Measurements from ENCODE around the gene SMIM35.

Gene SMIM35

GRCh38 chr11:118021146-118021545 lies 65.6 kb downstream of the SMIM35 start:
- Histone ChIP-seq H3K9me3 (no peaks in the 10 kb centered on the region), H3K4me1 (ENCODE audit: control insufficient read depth in 1 of 2, insufficient read depth in 1 of 2, low read depth in 1 of 2, low read length in 1 of 2) (no peaks in the 10 kb centered on the region), H3K27me3 (peaks cover 4% of the 10 kb centered on the region), H3K36me3 (no peaks in the 10 kb centered on the region), H3K27ac (no peak overlapping the region), H3K4me3 (ENCODE audit: low read depth in 1 of 2, low read length in 1 of 2) (no peak overlapping the region)
- TF ChIP-seq CTCF (IDR thresholded peaks at IDR 0.05): no peak

GRCh38 chr11:118018401-118018800 lies 68.4 kb downstream of the SMIM35 start:
- Histone ChIP-seq H3K4me1 (ENCODE audit: control insufficient read depth in 1 of 2, insufficient read depth in 1 of 2, low read depth in 1 of 2, low read length in 1 of 2) (no peaks in the 10 kb centered on the region), H3K9me3 (no peaks in the 10 kb centered on the region), H3K36me3 (no peaks in the 10 kb centered on the region), H3K4me3 (ENCODE audit: low read depth in 1 of 2, low read length in 1 of 2) (no peak overlapping the region), H3K27ac (no peak overlapping the region), H3K27me3 (peaks cover 13% of the 10 kb centered on the region)
- no peak for TF ChIP-seq CTCF (IDR thresholded peaks at IDR 0.05)

- H3K4me3 ChIP-seq (ENCODE audit: low read depth in 1 of 2, low read length in 1 of 2): no peak overlapping the region
- H3K9me3 ChIP-seq: no peaks in the 10 kb centered on the region
- H3K4me1 ChIP-seq (ENCODE audit: control insufficient read depth in 1 of 2, insufficient read depth in 1 of 2, low read depth in 1 of 2, low read length in 1 of 2): no peaks in the 10 kb centered on the region
- no peaks in the 10 kb centered on the region for H3K36me3 ChIP-seq
- H3K27me3 ChIP-seq: peaks cover 13% of the 10 kb centered on the region
- no peak overlapping the region for H3K27ac ChIP-seq
- no peak for TF ChIP-seq CTCF (IDR thresholded peaks at IDR 0.05)
Measured at GRCh38 chr11:118017631-118018315, 69.0 kb downstream of the SMIM35 start.

GRCh38 chr11:118017111-118017510 lies 69.7 kb downstream of the SMIM35 start:
- no peaks in the 10 kb centered on the region for H3K36me3 ChIP-seq
- peaks cover 6% of the 10 kb centered on the region in 2 experiments for H3K4me1 ChIP-seq (ENCODE audit: control insufficient read depth in 1 of 2, insufficient read depth in 1 of 2, low read depth in 1 of 2, low read length in 1 of 2)
- H3K27me3 ChIP-seq: peaks cover 13% of the 10 kb centered on the region
- no peak overlapping the region for H3K27ac ChIP-seq
- no peak overlapping the region for H3K4me3 ChIP-seq (ENCODE audit: low read depth in 1 of 2, low read length in 1 of 2)
- no peak for TF ChIP-seq CTCF (IDR thresholded peaks at IDR 0.05)
- H3K9me3 ChIP-seq: no peaks in the 10 kb centered on the region

GRCh38 chr11:118016104-118016503 lies 70.7 kb downstream of the SMIM35 start:
- Histone ChIP-seq H3K4me3 (ENCODE audit: low read depth in 1 of 2, low read length in 1 of 2) (no peak overlapping the region), H3K27ac (no peak overlapping the region), H3K9me3 (no peaks in the 10 kb centered on the region), H3K4me1 (ENCODE audit: control insufficient read depth in 1 of 2, insufficient read depth in 1 of 2, low read depth in 1 of 2, low read length in 1 of 2) (peaks cover 16% of the 10 kb centered on the region in 2 experiments), H3K27me3 (peaks cover 13% of the 10 kb centered on the region), H3K36me3 (no peaks in the 10 kb centered on the region)
- no peak for TF ChIP-seq CTCF (IDR thresholded peaks at IDR 0.05)

Measured in neutrophil (primary cell).